22Rv1 (cell line): Measurements from ENCODE around the gene AKAP8L.

Experiments used
- ZFX ChIP-seq: fragments of 450-650 bp; IDR thresholded peaks from 2 replicates; pipeline ENCODE4 v1.6.1; 2017; ENCODE audit warnings: antibody characterized with exemption, borderline replicate concordance
- TF ChIP-seq, protein P1 (sequence below): fragments of 450-650 bp; IDR thresholded peaks from 2 replicates; pipeline ENCODE4 v1.5.1; 2017; ENCODE audit warnings: mild to moderate bottlenecking

DNA sequence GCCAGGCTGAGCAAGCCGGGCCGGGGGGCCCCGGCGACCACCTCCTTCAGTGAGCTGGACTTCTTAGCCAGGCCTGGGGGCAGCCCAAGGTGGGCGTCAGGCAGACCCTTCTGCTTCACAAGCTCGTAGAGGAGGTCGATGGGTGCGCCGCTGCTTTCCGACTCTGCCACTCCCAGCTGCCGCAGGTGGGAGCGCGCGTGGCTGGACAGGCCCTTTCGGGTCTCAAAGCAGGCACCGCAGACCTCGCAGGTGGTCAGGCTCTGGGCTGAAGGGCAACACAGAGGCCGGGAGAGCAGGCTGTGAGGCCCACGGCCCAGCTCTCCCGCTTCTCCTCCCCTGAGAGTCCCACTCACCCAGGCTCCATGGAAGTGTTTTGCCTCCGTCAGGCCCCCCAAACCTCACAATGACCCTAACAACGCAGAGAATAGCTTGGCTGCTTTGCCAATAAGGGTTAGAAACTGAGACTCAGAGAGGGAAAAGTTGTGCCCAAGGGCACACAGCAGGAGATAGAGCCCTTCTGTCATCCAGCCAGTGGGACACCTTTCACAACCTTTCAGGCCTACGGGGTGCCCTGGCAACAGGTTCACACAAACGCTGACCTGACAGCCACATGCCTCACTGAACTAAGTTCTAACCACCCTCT is 11.2 kb upstream of the AKAP8L start:
- TF ChIP-seq, protein P1, sequence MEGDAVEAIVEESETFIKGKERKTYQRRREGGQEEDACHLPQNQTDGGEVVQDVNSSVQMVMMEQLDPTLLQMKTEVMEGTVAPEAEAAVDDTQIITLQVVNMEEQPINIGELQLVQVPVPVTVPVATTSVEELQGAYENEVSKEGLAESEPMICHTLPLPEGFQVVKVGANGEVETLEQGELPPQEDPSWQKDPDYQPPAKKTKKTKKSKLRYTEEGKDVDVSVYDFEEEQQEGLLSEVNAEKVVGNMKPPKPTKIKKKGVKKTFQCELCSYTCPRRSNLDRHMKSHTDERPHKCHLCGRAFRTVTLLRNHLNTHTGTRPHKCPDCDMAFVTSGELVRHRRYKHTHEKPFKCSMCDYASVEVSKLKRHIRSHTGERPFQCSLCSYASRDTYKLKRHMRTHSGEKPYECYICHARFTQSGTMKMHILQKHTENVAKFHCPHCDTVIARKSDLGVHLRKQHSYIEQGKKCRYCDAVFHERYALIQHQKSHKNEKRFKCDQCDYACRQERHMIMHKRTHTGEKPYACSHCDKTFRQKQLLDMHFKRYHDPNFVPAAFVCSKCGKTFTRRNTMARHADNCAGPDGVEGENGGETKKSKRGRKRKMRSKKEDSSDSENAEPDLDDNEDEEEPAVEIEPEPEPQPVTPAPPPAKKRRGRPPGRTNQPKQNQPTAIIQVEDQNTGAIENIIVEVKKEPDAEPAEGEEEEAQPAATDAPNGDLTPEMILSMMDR: no peak
- no peak for TF ChIP-seq ZFX
